C4-2B (cell line): ENCODE results near the gene KCNJ4.
A peak's percentile ranks its signal among the peaks of the same experiment; 100 is the strongest.

Experiments used
- H3K27ac ChIP-seq: fragments of 450-650 bp; 2 replicates; pipeline ENCODE4 v1.5.1; 2017
- CTCF ChIP-seq: fragments of 450-650 bp; conservative IDR thresholded peaks from 2 replicates; pipeline ENCODE4 v1.5.1; 2017; ENCODE audit warnings: mild to moderate bottlenecking
- ZFX ChIP-seq: fragments of 450-650 bp; IDR thresholded peaks from 2 replicates; pipeline ENCODE4 v1.6.1; 2017

Gene KCNJ4

DNA sequence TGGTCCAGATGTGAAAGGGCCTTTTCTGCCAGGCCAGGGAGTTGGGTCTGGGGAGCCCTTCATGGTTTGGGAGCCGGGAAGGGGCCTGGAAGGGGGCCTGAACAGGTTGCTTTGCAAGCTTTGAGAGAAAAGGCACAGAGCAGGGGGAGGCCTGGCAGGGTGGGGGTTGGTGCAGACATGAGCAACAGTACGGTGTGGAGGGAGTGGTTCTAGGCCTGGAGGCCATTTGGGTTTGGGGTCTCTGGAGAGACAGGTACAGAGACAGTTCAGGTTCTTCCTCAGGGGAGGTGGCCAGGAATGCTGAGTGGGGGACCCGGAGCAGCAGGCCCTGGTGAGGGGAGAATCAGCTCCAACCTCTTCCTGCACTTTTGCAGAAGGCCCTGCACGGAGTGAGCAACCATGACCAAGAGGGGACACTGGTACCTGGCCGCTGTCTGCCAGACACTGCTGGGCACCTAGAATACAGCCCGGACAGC, 14.3 kb upstream of the KCNJ4 start:
- no peak overlapping the region for H3K27ac ChIP-seq
- TF ChIP-seq CTCF: no peak

DNA sequence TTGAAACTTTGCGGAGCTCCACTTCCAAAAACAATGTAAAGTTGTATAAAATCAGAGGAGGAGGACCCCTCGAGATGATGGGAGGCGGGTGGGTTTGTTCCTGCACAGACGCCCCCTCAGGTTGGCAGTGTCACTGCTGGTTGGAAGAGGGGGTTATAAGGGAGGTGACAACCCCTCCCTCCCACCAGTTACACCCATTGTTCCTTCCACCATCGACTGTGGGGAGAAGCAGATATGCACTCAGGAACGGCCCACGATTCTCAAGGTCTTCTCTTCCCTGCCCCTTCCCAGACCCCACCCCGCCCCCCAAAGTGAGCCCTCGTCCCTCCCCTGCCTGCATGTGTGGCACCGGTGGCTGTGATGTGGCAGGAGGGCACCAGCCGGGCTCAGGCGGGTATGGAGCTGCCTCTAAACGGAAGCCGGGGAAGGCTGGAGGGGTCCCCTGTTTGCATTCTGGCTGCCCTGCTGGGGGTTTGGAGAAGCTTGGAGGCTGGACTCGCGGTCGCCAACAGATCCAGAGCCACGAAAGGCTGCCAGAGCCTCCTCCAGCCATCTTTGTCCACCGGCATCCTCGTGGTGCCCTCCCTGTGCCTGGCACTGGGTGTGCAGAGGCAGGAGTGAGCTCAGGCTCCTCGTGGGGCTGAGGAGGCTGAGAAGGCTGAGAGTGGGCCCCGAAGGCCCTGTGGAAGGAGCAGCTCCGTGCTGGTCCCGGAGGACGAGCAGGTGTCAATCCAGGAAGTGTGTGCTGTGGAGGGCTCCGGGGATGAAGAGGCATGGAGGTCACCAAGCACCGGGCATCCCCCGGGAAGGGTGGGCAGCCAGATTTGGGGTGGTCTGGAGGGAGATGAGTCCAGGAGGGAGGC, 13.7 kb upstream of the KCNJ4 start:
- peak overlapping the region; percentile 39 for H3K27ac ChIP-seq
- no peak for TF ChIP-seq CTCF
- TF ChIP-seq ZFX: no peak

- H3K27ac ChIP-seq: peak within 1 kb of the TSS; percentile 39
- TF ChIP-seq CTCF (no peak), ZFX (no peak)
These were observed 13.0 kb upstream of the KCNJ4 start, which contains the start of gene KDELR3 for GRCh38 chr22:38467904-38468442. TSS of gene KDELR3 (plus strand) at chr22:38468096. CDS start at chr22:38468234, 138 bp downstream.

- peak overlapping the region; percentile 39; the same call in 1 of the 2 replicates for H3K27ac ChIP-seq
These were observed 12.5 kb upstream of the KCNJ4 start for GRCh38 chr22:38467438-38467903.

GRCh38 chr22:38465673-38466490, 10.9 kb upstream of the KCNJ4 start:
- no peak overlapping the region for H3K27ac ChIP-seq
- TF ChIP-seq ZFX (no peak), CTCF (no peak)

More at GRCh38 chr22:38467438-38467903, 12.5 kb upstream of the KCNJ4 start:
- TF ChIP-seq CTCF (no peak), ZFX (no peak)

- no peak overlapping the region for H3K27ac ChIP-seq
- TF ChIP-seq ZFX: no peak
- no peak for TF ChIP-seq CTCF
These were observed 10.1 kb upstream of the KCNJ4 start for GRCh38 chr22:38464992-38465672.
